ENCODE measurements around the gene UTRN.

DNA sequence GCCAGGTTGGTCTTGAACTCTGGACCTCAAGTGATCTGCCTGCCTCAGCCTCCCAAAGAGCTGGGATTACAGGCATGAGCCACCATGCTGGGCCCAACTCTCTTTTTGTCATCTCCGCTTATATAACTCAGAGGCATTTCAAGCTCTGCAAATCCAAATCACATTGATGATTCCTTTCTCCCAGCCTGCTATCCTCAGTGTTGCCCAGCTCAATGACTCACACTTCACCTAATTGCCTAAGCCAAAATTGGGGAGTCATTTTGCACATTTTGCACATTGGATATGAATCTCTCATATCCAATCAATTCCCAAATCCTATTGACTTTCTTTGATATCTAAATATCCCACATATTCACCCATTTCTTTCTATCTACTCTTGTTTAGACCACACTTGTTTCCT is 3.9 kb downstream of the UTRN start:
- TF ChIP-seq, protein P1, sequence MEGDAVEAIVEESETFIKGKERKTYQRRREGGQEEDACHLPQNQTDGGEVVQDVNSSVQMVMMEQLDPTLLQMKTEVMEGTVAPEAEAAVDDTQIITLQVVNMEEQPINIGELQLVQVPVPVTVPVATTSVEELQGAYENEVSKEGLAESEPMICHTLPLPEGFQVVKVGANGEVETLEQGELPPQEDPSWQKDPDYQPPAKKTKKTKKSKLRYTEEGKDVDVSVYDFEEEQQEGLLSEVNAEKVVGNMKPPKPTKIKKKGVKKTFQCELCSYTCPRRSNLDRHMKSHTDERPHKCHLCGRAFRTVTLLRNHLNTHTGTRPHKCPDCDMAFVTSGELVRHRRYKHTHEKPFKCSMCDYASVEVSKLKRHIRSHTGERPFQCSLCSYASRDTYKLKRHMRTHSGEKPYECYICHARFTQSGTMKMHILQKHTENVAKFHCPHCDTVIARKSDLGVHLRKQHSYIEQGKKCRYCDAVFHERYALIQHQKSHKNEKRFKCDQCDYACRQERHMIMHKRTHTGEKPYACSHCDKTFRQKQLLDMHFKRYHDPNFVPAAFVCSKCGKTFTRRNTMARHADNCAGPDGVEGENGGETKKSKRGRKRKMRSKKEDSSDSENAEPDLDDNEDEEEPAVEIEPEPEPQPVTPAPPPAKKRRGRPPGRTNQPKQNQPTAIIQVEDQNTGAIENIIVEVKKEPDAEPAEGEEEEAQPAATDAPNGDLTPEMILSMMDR (conservative IDR thresholded peaks at IDR 0.05 in 1 of 2, IDR thresholded peaks at IDR 0.05 in 1 of 2; ENCODE audit: low read depth in 1 of 2, low read length in 2 of 2), result no peak
- no peak for TF ChIP-seq EZH2 (IDR thresholded peaks at IDR 0.05; ENCODE audit: low read length, missing control alignments)
